ENCODE data around the gene GPD2.

The GPD2 gene

GRCh38 chr2:156435718-156436496, at the start of gene GPD2:
Gene GPD2, plus strand, starts transcription at chr2:156436379. Its CDS starts 39,727 bp downstream, at chr2:156476106.
- peak; percentile 66 to 83 for DNase-seq

DNA sequence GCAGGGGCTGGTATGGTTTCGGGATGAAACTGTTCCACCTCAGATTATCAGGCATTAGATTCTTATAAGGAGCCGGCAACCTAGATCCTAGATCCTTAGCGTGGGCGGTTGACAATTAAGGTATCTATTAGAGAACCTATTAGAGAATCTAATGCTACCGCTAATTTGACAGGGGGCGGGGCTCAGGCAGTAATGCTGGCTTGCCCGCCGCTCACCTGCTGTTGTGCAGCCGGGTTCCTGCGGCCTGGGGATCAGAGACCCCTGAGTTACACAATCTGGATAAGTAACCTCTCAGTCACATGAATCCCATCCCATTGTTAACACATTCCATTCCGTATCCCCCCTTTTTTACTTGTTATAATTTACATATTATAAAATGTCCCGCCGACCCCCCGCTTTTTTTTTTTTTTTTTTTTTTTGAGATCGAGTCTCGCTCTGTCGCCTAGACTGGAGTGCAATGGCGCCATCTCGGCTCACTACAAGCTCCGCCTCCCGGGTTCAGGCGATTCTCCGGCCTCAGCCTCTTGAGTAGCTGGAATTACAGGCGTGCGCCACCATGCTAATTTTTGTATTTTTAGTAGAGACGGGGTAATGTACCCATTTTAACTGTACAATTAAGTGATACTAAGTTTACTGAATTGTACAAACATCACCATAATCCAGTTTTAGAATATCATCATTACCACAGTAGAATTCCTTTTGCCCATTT, 42.0 kb upstream of the GPD2 start:
- no peak for DNase-seq

- no peak for DNase-seq
These were observed 40.1 kb upstream of the GPD2 start for GRCh38 chr2:156396126-156396525.

- no peak for DNase-seq
These were observed 39.0 kb upstream of the GPD2 start for GRCh38 chr2:156397229-156397628.

DNA sequence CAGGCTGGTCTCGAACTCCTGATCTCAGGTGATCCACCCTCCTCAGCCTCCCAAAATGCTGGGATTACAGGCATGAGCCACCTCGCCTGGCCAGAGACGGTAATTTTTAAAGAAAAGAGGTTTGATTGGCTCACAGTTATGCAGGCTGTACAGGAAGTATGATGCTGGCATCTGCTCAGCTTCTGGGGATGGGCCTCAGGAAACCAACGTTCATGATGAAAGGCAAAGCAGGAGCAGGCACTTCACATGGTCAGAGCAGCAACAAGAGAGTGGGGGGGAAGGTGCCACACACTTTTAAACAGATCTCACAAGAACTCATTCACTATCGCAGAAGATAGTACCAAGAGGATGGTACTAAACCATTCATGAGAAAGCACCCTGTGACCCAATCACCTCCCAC, 38.0 kb upstream of the GPD2 start:
- DNase-seq = no peak

DNA sequence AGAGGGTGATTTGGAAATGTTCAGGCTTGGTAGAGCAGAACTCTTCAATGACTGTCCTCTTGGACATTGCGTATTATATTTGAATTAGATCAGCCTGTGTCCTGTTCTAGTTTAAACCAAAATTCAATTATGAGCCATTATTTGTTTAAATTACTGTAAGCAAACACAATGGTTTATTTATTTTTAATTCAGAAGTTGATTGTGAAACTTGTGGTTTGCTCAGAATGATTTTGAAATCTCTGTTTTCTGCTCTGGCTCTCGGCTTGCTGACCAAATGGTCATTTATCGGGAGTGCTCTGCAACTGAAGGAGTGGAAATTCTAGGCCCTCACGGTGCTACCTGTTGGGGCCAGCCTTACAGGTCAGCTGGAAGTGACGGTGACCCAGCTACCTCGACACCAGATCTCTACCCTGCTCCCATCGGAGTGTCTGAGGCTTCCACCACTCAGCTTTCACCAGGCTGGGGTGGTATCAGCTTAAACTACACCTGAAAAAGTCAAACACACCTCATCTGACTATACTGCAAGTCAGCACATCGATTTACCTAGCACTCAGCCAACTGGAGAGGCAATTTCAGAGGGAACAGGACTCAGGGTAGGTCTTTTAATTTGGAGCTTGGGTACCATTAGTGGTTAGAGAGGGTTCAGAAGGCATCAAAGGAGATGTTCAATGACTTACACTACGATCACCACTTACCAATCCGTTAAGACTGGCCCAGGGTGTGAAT, 36.8 kb upstream of the GPD2 start:
- peak in 1 of 2 experiments; percentile 41 for DNase-seq

DNA sequence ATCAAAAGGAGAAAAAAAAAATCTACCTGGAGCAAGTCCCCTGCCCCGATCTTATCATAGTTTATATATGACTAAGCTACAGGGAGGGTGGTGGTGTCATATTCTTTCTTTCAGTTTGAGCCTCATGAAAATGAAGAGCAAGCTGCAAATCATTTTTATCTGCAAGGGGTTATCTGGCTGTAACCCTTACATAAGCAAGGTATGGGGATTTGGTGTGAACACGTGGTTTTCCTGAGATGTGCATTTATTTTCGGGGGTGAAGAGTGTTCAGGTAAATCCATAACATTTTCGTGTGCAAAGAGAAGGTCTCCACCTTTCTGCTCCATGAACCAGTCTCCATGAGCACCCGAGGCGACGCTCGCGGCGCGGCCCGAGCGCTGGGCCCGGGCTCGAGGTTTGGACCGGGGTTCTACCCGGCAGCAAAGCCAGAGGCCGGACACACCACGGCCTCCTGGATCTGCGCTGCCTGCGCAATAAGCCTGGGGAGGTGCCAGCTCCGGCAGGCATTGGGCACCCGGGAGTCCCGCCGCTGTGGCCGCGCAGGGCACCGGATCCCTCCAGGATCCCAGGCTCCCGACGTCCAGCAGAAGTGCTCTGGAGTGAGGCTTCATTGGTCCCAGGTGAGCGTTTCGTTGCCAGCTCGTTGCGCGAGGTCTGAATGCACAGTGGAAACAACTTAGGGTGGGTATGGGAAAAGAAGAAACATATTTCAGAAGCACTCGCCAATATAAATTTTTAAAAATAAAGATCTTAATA, 36.1 kb upstream of the GPD2 start:
- peak; percentile 76 to 87 for DNase-seq

- peak; percentile 76 to 82 for DNase-seq
These were observed 35.2 kb upstream of the GPD2 start for GRCh38 chr2:156400706-156401678.

DNA sequence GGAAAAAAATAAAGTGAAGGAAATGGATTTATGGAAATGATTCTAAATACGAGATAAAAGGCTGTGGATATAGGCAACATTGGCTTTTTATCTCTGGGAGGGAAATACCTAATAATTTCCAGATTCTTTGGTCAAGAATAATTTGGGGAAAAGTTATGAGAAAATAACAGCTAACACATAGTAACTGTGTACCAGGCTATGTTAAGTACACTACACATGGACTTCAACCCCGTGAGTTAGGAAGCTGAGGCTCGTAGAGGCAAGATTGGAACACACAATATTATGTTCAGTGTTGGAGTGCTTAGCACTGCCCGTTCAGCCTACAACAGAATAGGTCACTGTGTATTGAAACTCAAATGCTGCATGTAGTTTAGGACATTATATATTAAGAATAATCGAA, 34.3 kb upstream of the GPD2 start:
- no peak for DNase-seq

DNA sequence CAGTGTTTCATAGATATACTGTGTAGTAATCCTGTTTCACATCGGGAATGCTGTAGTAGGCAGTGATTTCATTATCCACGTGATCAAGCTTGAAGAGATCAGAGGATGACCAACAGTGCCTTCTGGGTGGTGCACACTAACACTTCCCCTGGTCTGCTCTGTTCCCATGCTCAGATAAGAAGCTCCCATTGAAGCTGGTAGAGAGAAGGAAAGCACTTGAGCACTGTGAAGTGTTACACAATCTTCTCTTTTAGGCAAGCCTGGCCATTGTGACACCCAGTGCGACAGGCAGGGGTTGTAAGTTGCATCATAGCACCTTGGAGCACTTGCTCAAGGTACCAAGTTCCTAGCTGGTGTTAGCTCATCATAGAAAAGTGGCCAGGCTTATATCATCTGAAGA, 30.6 kb upstream of the GPD2 start:
- no peak for DNase-seq

DNA sequence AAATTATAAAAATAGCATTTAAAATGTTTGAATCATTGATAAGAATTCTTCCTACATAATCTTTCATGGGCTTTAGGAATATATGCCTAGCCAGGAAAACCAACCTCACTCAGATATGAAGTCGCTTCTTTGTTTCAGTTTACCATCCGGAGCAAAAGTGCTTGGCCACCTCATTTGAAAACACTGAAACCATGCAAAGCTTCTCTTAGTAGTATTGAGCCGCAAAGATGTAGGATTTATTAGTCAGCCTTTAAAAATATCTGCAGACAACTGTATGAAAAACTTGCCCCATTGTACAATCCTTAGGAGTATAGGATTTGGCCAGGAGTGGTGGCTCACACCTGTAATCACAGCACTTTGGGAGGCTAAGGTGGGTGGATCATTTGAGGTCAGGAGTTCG, 24.3 kb upstream of the GPD2 start:
- no peak for DNase-seq

- no peak for DNase-seq
These were observed 14.3 kb upstream of the GPD2 start for GRCh38 chr2:156421851-156422250.

DNA sequence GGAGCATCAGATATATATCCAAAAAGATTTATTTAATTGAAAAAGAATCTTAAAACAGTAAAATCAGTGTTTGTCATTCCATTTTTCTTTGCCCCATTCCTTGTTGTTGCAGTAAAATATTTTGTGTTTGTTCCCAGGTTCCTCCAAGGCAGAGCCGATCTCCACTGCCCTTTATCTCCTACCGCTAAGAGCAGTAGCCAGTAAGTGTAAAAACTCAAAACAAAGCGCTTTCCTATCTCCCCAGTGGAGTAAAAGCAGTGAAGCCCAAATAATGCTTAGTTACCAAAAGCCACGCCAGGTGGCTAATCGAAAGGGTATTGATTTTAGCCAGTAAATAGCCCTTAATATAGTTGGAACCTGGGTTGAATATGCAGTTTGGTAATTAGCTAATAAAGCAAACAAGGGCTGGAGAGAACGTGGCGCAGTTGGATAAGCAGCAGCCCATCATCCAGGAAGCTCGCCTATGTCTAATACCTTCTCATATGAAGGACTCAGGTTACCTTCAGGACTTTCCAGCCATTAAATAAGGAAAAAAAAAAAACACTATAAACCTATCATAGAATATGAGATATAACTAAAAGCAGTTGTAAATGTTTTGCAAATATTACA, 12.4 kb upstream of the GPD2 start:
- no peak for DNase-seq

- DNase-seq = no peak
These were observed 9.1 kb upstream of the GPD2 start for GRCh38 chr2:156427074-156427473.

DNA sequence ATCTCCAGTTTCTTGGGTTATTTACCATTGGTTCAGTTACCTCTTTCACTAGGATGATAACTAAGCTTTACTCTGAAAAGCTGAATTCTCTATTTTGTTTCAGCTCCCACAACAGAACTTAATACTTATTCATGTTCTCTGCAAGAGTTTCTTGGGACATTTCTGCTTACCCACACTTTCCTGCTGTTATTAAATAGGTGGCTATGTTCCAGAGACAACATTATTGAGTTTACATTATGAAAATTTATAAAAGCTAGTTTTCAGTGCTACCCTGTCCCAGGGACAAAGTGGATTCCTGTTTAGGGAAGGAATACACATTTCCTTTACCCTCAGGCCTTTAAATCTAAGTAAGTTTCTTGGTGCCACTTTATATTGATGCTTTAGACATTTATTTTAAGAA, 7.0 kb upstream of the GPD2 start:
- DNase-seq = no peak

DNA sequence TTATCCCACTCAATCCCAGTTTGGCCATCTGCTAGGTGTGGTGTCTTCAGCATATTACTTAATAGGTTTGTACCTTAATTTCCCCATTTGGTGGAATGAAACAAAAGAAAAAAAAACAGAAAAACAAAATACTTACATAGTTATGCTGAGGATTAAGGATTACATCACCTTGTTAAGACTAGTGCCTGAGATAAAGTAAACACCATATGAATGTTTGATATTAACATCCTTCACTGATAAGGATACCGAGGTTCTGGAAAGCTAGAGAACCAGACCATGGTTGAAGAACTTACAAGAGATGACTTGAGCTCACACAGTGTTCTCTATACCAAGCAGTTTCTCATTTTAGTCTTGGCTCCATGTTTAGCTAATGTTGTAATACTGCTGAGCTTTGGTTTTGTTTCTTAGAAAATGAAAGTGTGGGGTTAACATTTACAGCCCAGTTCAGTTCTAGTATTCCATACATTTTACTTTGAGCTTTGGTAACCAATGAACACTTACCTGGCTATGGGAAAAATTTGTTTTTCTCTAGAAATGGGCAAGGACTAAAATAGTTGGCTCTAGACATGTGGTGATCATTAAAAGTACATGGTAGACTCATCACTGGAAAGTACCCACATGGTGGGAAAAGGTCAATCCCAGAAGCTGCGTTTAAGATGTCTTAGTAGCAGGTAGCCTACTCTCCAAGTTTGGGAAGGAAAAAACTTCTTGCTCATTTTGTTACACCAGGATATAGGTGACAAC, 5.8 kb upstream of the GPD2 start:
- DNase-seq = no peak

GRCh38 chr2:156430980-156431358, 5.2 kb upstream of the GPD2 start:
- DNase-seq = no peak

GRCh38 chr2:156434461-156435291, 1.5 kb upstream of the GPD2 start:
- no peak for DNase-seq

DNA sequence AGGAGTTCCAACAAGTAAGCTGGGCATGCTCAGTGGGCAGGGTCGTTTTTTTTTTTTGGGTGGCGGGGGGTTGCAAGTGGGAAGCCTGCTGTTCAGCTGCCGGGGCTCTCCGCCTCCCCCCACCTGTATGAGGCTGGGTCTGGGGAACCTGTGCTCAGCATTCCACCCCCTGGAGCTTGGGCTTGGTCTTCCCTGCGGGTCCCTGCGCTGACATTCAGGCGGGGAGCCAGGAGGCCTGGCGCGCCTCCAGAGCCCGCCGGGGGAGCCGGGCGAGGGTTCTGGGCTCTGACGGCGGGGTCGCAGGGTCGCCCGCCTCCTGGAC, 822 bp upstream of the GPD2 start:
- peak; percentile 52 to 68 for DNase-seq

All from NCI-H2081 (cell line).